Astrocyte of the cerebellum (primary cell): Measurements from ENCODE around the gene NT5C.
A peak's percentile ranks its signal among the peaks of the same experiment; 100 is the strongest.
"Not testable (repeated sequence)": the region's sequence is repeated elsewhere in the genome, so short reads cannot be mapped to it uniquely, and the experiment has no call there.

Source experiments
- DNase-seq: peaks from one replicate; pipeline ENCODE4 v3.0.0-alpha.2; 2011; ENCODE audit warnings: low read depth
- H3K4me3 ChIP-seq: 2 replicates; pipeline ENCODE4 v1.5.1; 2011; ENCODE audit warnings: mild to moderate bottlenecking, low read depth, low read length, moderate library complexity
- CTCF ChIP-seq: IDR thresholded peaks from 2 replicates; pipeline ENCODE4 v1.5.1; 2012; ENCODE audit warnings: low read length, low read depth, moderate library complexity, mild to moderate bottlenecking; ENCODE audit errors: missing control alignments
- in situ Hi-C: cut with HindIII; loops from 2 replicates; pipeline ENCODE4 v1.10.0; 2017; ENCODE audit warnings: low sequenced_read_pairs

NT5C gene

GRCh38 chr17:75133001-75133400 lies 1.5 kb upstream of the NT5C start:
- in situ Hi-C loops = no loop called here
- DNase-seq = no peak
- H3K4me3 ChIP-seq = no peak overlapping the region
- TF ChIP-seq CTCF = no peak

GRCh38 chr17:75132018-75133000 lies 767 bp upstream of the NT5C start:
- peak overlapping the region; percentile 82 for H3K4me3 ChIP-seq
- in situ Hi-C loops, DNase-seq: not testable (repeated sequence)

GRCh38 chr17:75130632-75131277 lies 787 bp downstream of the NT5C start:
- in situ Hi-C loops = no loop called here
- peak; percentile 40 for DNase-seq
- TF ChIP-seq CTCF = peak; percentile 79
- peak overlapping the region; percentile 82 for H3K4me3 ChIP-seq

DNA sequence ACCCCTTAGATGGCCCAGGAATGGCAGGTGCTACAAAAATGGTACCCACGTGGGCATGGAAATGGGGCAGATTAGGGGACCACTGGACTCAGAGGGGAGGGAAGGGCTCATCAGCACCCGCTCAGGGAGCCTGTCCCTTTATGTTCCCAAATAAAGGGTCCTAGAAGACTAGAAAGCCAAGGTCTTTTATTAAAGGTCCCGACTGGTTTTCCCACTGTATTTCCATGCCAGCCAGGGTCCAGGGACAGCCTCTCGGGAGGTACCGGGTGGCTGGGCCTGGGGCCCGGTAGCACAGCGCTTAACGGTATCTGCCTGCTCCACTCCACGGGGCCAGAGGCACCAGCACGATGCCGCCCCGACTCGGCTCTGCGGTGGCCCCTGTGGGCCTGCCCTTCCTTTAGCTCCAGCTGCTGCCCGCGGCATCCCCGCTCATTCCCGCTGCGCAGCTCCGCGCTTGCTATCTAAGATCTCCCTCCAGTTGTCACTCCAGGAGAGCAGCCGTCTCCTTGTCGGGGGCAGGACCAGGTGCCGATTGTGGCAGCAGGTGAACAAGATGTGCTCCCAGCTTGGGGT lies 1.4 kb downstream of the NT5C start:
- no peak for TF ChIP-seq CTCF
- no peak for DNase-seq
- in situ Hi-C loops = no loop called here
- H3K4me3 ChIP-seq = peak overlapping the region; percentile 82

DNA sequence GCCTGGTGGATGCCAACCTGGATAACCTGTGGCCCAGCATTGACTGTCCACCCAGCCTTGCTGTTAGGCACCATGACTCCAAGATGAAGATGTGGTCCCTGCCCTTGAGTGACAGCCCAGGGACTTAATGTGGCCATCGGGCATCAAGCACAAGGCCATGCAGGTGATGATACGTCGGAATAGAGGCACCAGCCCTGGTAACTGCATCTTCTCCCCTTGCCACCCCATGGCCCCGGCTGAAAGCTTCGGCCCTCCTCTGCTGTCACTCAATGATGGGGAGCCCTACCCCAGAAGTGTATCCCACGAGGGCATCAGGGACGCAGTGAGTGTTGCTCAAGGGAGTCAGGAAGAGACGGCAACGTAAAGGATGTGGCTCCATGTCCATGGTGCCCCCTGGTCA lies 2.0 kb downstream of the NT5C start:
- in situ Hi-C loops = no loop called here
- no peak for TF ChIP-seq CTCF
- no peak overlapping the region for H3K4me3 ChIP-seq
- no peak for DNase-seq

GRCh38 chr17:75128694-75129505 lies 2.6 kb downstream of the NT5C start:
- TF ChIP-seq CTCF = no peak
- no peak for DNase-seq
- in situ Hi-C loops = no loop called here
- H3K4me3 ChIP-seq = no peak overlapping the region

- in situ Hi-C loops, DNase-seq, H3K4me3 ChIP-seq: not testable (repeated sequence)
These were observed 3.6 kb downstream of the NT5C start for GRCh38 chr17:75127936-75128335.
